ENCODE results near the gene TMTC3. TPM values are rescaled to one million over a fixed set of nuclear protein-coding genes. Genes with fewer than 3 reads are reported as not detected.
"Not testable (repeated sequence)": the region's sequence is repeated elsewhere in the genome, so short reads cannot be mapped to it uniquely, and the experiment has no call there.

Gene TMTC3
- total RNA-seq, result 6.9 and 7.1 TPM in 2 replicates

- H3K4me3 Mint-ChIP-seq, result peak within 1 kb of the TSS; percentile 91
- H3K27ac Mint-ChIP-seq, result peak within 1 kb of the TSS; percentile 95
- H3K9me3 Mint-ChIP-seq, result no peaks in the 10 kb centered on the region
Measured at GRCh38 chr12:88141774-88142609, at the start of gene TMTC3, which contains the start of gene CEP290. TSS of gene TMTC3 (plus strand) at chr12:88142307. CDS start at chr12:88148316, 6,009 bp downstream. TSS of gene CEP290 (minus strand) at chr12:88142088. CDS start at chr12:88141307, 781 bp downstream.

GRCh38 chr12:88092771-88093170, 49.3 kb upstream of the TMTC3 start:
- Mint-ChIP-seq H3K4me3 (no peak overlapping the region), H3K27me3 (ENCODE audit: insufficient read depth) (no peaks in the 10 kb centered on the region), H3K27ac (no peak overlapping the region), H3K9me3 (no peaks in the 10 kb centered on the region), H3K4me1 (ENCODE audit: low read depth) (no peaks in the 10 kb centered on the region), H3K36me3 (ENCODE audit: low read depth) (peaks cover 4% of the 10 kb centered on the region)
- no peak for DNase-seq (ENCODE audit: low spot score)
- intact Hi-C loops (cut with micrococcal nuclease), result no loop called here

More at GRCh38 chr12:88141774-88142609, at the start of gene TMTC3, which contains the start of gene CEP290:
- peaks cover 34% of the 10 kb centered on the region for H3K4me1 Mint-ChIP-seq (ENCODE audit: low read depth)
- DNase-seq (ENCODE audit: low spot score), result peak; percentile 92
- H3K27me3 Mint-ChIP-seq (ENCODE audit: insufficient read depth), result no peaks in the 10 kb centered on the region
- intact Hi-C loops (cut with micrococcal nuclease), result loop anchor here (1.0 to 5.0 kb wide), 10 partner anchors 31 to 1385 kb away; partner anchors contain the start of genes DUSP6 and POC1B
- H3K36me3 Mint-ChIP-seq (ENCODE audit: low read depth), result peaks cover 20% of the 10 kb centered on the region

- no peaks in the 10 kb centered on the region for H3K4me1 Mint-ChIP-seq (ENCODE audit: low read depth)
- H3K36me3 Mint-ChIP-seq (ENCODE audit: low read depth), result peaks cover 4% of the 10 kb centered on the region
- no peak for DNase-seq (ENCODE audit: low spot score)
- intact Hi-C loops (cut with micrococcal nuclease), result no loop called here
- H3K4me3 Mint-ChIP-seq, result no peak overlapping the region
- no peak overlapping the region for H3K27ac Mint-ChIP-seq
- H3K27me3 Mint-ChIP-seq (ENCODE audit: insufficient read depth), result no peaks in the 10 kb centered on the region
- H3K9me3 Mint-ChIP-seq, result no peaks in the 10 kb centered on the region
Measured at GRCh38 chr12:88093573-88093972, 48.5 kb upstream of the TMTC3 start.

GRCh38 chr12:88108021-88108420, 34.1 kb upstream of the TMTC3 start:
- H3K4me1 Mint-ChIP-seq (ENCODE audit: low read depth), result no peaks in the 10 kb centered on the region
- H3K4me3 Mint-ChIP-seq, result no peak overlapping the region

GRCh38 chr12:88111074-88111652, 30.9 kb upstream of the TMTC3 start:
- peaks cover 9% of the 10 kb centered on the region for H3K36me3 Mint-ChIP-seq (ENCODE audit: low read depth)
- no peaks in the 10 kb centered on the region for H3K4me1 Mint-ChIP-seq (ENCODE audit: low read depth)
- DNase-seq (ENCODE audit: low spot score), result no peak
- H3K27me3 Mint-ChIP-seq (ENCODE audit: insufficient read depth), result no peaks in the 10 kb centered on the region
- intact Hi-C loops (cut with micrococcal nuclease), result loop anchor here (1.0 to 5.0 kb wide), 3 partner anchors 32 to 881 kb away; partner anchors contain the start of genes CEP290 and TMTC3
- no peaks in the 10 kb centered on the region for H3K9me3 Mint-ChIP-seq
- H3K27ac Mint-ChIP-seq, result no peak overlapping the region
- H3K4me3 Mint-ChIP-seq, result no peak overlapping the region

More at GRCh38 chr12:88108021-88108420, 34.1 kb upstream of the TMTC3 start:
- Mint-ChIP-seq H3K27me3 (ENCODE audit: insufficient read depth) (no peaks in the 10 kb centered on the region), H3K36me3 (ENCODE audit: low read depth) (peaks cover 7% of the 10 kb centered on the region), H3K9me3 (no peaks in the 10 kb centered on the region), H3K27ac (no peak overlapping the region)
- intact Hi-C loops (cut with micrococcal nuclease), result no loop called here
- DNase-seq (ENCODE audit: low spot score), result no peak

- Mint-ChIP-seq H3K27ac (no peak overlapping the region), H3K4me1 (ENCODE audit: low read depth) (no peaks in the 10 kb centered on the region), H3K9me3 (no peaks in the 10 kb centered on the region), H3K4me3 (no peak overlapping the region), H3K36me3 (ENCODE audit: low read depth) (peaks cover 19% of the 10 kb centered on the region), H3K27me3 (ENCODE audit: insufficient read depth) (no peaks in the 10 kb centered on the region)
- intact Hi-C loops (cut with micrococcal nuclease), result loop anchor here (5.0 kb wide), 1 partner anchor 878 kb away; no protein-coding TSS in a partner anchor
- DNase-seq (ENCODE audit: low spot score), result no peak
Measured at GRCh38 chr12:88113871-88114270, 28.2 kb upstream of the TMTC3 start.

GRCh38 chr12:88122666-88123065, 19.4 kb upstream of the TMTC3 start:
- no peak overlapping the region for H3K27ac Mint-ChIP-seq
- no peaks in the 10 kb centered on the region for H3K4me1 Mint-ChIP-seq (ENCODE audit: low read depth)
- no peaks in the 10 kb centered on the region for H3K9me3 Mint-ChIP-seq
- intact Hi-C loops (cut with micrococcal nuclease), result no loop called here
- H3K27me3 Mint-ChIP-seq (ENCODE audit: insufficient read depth), result no peaks in the 10 kb centered on the region
- H3K4me3 Mint-ChIP-seq, result no peak overlapping the region
- no peak for DNase-seq (ENCODE audit: low spot score)
- H3K36me3 Mint-ChIP-seq (ENCODE audit: low read depth), result peaks cover 7% of the 10 kb centered on the region

- H3K27ac Mint-ChIP-seq, result no peak overlapping the region
- H3K9me3 Mint-ChIP-seq, result no peaks in the 10 kb centered on the region
- H3K4me1 Mint-ChIP-seq (ENCODE audit: low read depth), result no peaks in the 10 kb centered on the region
- no peaks in the 10 kb centered on the region for H3K27me3 Mint-ChIP-seq (ENCODE audit: insufficient read depth)
- intact Hi-C loops (cut with micrococcal nuclease), result no loop called here
- H3K36me3 Mint-ChIP-seq (ENCODE audit: low read depth), result peaks cover 8% of the 10 kb centered on the region
- H3K4me3 Mint-ChIP-seq, result no peak overlapping the region
- no peak for DNase-seq (ENCODE audit: low spot score)
Measured at GRCh38 chr12:88127099-88127498, 15.0 kb upstream of the TMTC3 start.

- Mint-ChIP-seq H3K4me1 (ENCODE audit: low read depth) (no peaks in the 10 kb centered on the region), H3K9me3 (no peaks in the 10 kb centered on the region), H3K4me3 (no peak overlapping the region), H3K27ac (no peak overlapping the region), H3K27me3 (ENCODE audit: insufficient read depth) (no peaks in the 10 kb centered on the region), H3K36me3 (ENCODE audit: low read depth) (peaks cover 8% of the 10 kb centered on the region)
- intact Hi-C loops (cut with micrococcal nuclease), result no loop called here
- DNase-seq (ENCODE audit: low spot score), result no peak
Measured at GRCh38 chr12:88127855-88128254, 14.3 kb upstream of the TMTC3 start.

- Mint-ChIP-seq H3K9me3 (no peaks in the 10 kb centered on the region), H3K27ac (no peak overlapping the region), H3K36me3 (ENCODE audit: low read depth) (peaks cover 15% of the 10 kb centered on the region), H3K4me3 (no peak overlapping the region), H3K4me1 (ENCODE audit: low read depth) (no peaks in the 10 kb centered on the region), H3K27me3 (ENCODE audit: insufficient read depth) (no peaks in the 10 kb centered on the region)
- DNase-seq (ENCODE audit: low spot score), result no peak
- intact Hi-C loops (cut with micrococcal nuclease), result no loop called here
Measured at GRCh38 chr12:88132392-88132791, 9.7 kb upstream of the TMTC3 start.

- H3K4me3 Mint-ChIP-seq; intact Hi-C loops (cut with micrococcal nuclease); DNase-seq (ENCODE audit: low spot score); H3K9me3 Mint-ChIP-seq; H3K4me1 Mint-ChIP-seq (ENCODE audit: low read depth); H3K27me3 Mint-ChIP-seq (ENCODE audit: insufficient read depth); H3K27ac Mint-ChIP-seq: not testable (repeated sequence)
- peaks cover 18% of the 10 kb centered on the region for H3K36me3 Mint-ChIP-seq (ENCODE audit: low read depth)
Measured at GRCh38 chr12:88133181-88133580, 8.9 kb upstream of the TMTC3 start.

GRCh38 chr12:88139711-88140110, 2.4 kb upstream of the TMTC3 start:
- Mint-ChIP-seq H3K4me1 (ENCODE audit: low read depth) (peaks cover 26% of the 10 kb centered on the region), H3K36me3 (ENCODE audit: low read depth) (peaks cover 16% of the 10 kb centered on the region)
- not testable (repeated sequence) for H3K9me3 Mint-ChIP-seq; DNase-seq (ENCODE audit: low spot score); H3K27ac Mint-ChIP-seq; H3K27me3 Mint-ChIP-seq (ENCODE audit: insufficient read depth); H3K4me3 Mint-ChIP-seq
- intact Hi-C loops (cut with micrococcal nuclease), result loop anchor here (5.0 kb wide), 2 partner anchors 878 to 1088 kb away; no protein-coding TSS in a partner anchor

- Mint-ChIP-seq H3K4me3 (peak overlapping the region; percentile 91), H3K27ac (peak overlapping the region; percentile 95), H3K4me1 (ENCODE audit: low read depth) (peaks cover 34% of the 10 kb centered on the region), H3K27me3 (ENCODE audit: insufficient read depth) (no peaks in the 10 kb centered on the region), H3K36me3 (ENCODE audit: low read depth) (peaks cover 20% of the 10 kb centered on the region), H3K9me3 (no peaks in the 10 kb centered on the region)
- DNase-seq (ENCODE audit: low spot score), result no peak
- intact Hi-C loops (cut with micrococcal nuclease), result loop anchor here (5.0 kb wide), 2 partner anchors 876 to 1086 kb away; no protein-coding TSS in a partner anchor
Measured at GRCh38 chr12:88141425-88141773, 708 bp upstream of the TMTC3 start.
